Measurements from ENCODE around the gene STIM2.

STIM2 gene

DNA sequence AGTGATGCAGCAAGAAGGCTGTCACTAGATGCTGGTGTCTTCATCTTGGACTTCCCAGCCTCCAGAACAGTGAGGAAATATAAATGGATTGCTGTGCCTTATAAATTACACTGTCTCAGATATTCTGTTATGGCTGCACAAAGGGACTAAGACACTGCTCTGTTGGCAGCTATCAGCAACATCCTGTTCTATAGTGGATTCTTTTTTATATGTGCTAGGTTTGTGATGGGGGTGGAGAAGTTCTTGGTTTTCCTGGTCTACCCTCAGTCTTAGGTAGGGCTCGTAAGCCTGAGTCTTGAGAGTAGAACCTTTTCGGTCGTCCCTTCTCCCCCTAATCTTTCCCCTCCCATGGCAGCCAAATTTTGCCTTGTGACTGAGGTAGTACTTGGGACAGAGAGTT is 17.3 kb downstream of the STIM2 start:
- Histone ChIP-seq H3K27ac (no peak overlapping the region), H3K4me3 (no peak overlapping the region)
- no peak for DNase-seq (ENCODE audit: low spot score)
- TF ChIP-seq, protein P1, sequence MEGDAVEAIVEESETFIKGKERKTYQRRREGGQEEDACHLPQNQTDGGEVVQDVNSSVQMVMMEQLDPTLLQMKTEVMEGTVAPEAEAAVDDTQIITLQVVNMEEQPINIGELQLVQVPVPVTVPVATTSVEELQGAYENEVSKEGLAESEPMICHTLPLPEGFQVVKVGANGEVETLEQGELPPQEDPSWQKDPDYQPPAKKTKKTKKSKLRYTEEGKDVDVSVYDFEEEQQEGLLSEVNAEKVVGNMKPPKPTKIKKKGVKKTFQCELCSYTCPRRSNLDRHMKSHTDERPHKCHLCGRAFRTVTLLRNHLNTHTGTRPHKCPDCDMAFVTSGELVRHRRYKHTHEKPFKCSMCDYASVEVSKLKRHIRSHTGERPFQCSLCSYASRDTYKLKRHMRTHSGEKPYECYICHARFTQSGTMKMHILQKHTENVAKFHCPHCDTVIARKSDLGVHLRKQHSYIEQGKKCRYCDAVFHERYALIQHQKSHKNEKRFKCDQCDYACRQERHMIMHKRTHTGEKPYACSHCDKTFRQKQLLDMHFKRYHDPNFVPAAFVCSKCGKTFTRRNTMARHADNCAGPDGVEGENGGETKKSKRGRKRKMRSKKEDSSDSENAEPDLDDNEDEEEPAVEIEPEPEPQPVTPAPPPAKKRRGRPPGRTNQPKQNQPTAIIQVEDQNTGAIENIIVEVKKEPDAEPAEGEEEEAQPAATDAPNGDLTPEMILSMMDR (IDR thresholded peaks at IDR 0.05), result no peak

GRCh38 chr4:26878794-26879391 is 18.3 kb downstream of the STIM2 start:
- Histone ChIP-seq H3K4me3 (no peak overlapping the region), H3K27ac (no peak overlapping the region)
- no peak for DNase-seq (ENCODE audit: low spot score)
- TF ChIP-seq, protein P1 (IDR thresholded peaks at IDR 0.05), result no peak

DNA sequence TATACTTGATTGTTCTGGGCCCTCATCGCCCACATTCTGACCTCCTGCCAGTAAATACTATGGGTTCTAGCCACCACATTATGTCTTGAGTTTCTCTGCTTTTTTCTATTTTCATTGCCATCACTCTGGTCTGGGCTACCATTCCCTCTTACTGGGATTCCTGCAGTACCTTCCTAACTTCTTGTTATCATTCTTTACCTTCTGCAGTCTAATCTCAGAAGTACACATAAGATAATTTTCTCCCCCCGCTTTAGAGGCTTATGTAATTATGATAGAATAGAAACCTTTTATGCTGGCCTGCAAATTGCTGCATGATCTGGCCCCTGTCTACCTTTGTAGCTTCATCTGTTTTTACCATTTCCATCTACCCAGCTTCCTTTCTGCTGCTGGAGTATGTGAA is 19.2 kb downstream of the STIM2 start:
- no peak for DNase-seq (ENCODE audit: low spot score)
- Histone ChIP-seq H3K4me3 (no peak overlapping the region), H3K27ac (no peak overlapping the region)
- TF ChIP-seq, protein P1 (IDR thresholded peaks at IDR 0.05), result no peak

GRCh38 chr4:26884026-26884425 is 23.4 kb downstream of the STIM2 start:
- DNase-seq (ENCODE audit: low spot score), result no peak
- H3K27ac ChIP-seq, result no peak overlapping the region
- no peak overlapping the region for H3K4me3 ChIP-seq
- TF ChIP-seq, protein P1 (IDR thresholded peaks at IDR 0.05), result no peak

GRCh38 chr4:26884486-26884988 is 23.9 kb downstream of the STIM2 start:
- TF ChIP-seq, protein P1 (IDR thresholded peaks at IDR 0.05), result no peak
- Histone ChIP-seq H3K4me3 (no peak overlapping the region), H3K27ac (no peak overlapping the region)
- no peak for DNase-seq (ENCODE audit: low spot score)

- H3K27ac ChIP-seq, result no peak overlapping the region
- DNase-seq (ENCODE audit: low spot score), result no peak
- H3K4me3 ChIP-seq, result no peak overlapping the region
- TF ChIP-seq, protein P1 (IDR thresholded peaks at IDR 0.05), result no peak
These were observed 25.3 kb downstream of the STIM2 start for GRCh38 chr4:26885912-26886274.

- no peak for DNase-seq (ENCODE audit: low spot score)
- Histone ChIP-seq H3K27ac (no peak overlapping the region), H3K4me3 (no peak overlapping the region)
- TF ChIP-seq, protein P1 (IDR thresholded peaks at IDR 0.05), result no peak
These were observed 26.5 kb downstream of the STIM2 start for GRCh38 chr4:26887143-26887542.

Measured in coronary artery (tissue), 2 donors.